HG02938 (cell line): Measurements from ENCODE around the gene LCT.
A peak's percentile ranks its signal among the peaks of the same experiment; 100 is the strongest.

ENCODE experiments used
- ATAC-seq: cut with Tn5 transposase; IDR thresholded peaks from one replicate; pipeline ENCODE4 v1.9.1; 2021; ENCODE audit warnings: mild to moderate bottlenecking, moderate library complexity; ENCODE audit not compliant: unreplicated experiment

Gene LCT

GRCh38 chr2:135744760-135745314 lies 92.1 kb downstream of the LCT start:
- ATAC-seq = no peak

- ATAC-seq = no peak
Observed at GRCh38 chr2:135743860-135744259, 93.1 kb downstream of the LCT start.

GRCh38 chr2:135742325-135742757 lies 94.6 kb downstream of the LCT start:
- peak; percentile 24 for ATAC-seq

- peak; percentile 84 for ATAC-seq
Observed at GRCh38 chr2:135741395-135742324, 95.3 kb downstream of the LCT start, which contains the start of gene UBXN4. Gene UBXN4, plus strand, starts transcription at chr2:135741855. Its CDS starts 75 bp downstream, at chr2:135741930.

GRCh38 chr2:135741043-135741394 lies 96.0 kb downstream of the LCT start:
- no peak for ATAC-seq

GRCh38 chr2:135740206-135740605 lies 96.8 kb downstream of the LCT start:
- ATAC-seq = no peak
